Lower leg skin (tissue), 4 donors: ENCODE measurements around the gene LINS1. TPM values are rescaled to one million over a fixed set of nuclear protein-coding genes. Genes with fewer than 3 reads are reported as not detected.

Experiments
- DNase-seq, 2 donors: peaks; one replicate each; pipeline ENCODE4 v3.0.0-alpha.2; 2019; ENCODE audit warnings: low spot score in 2 of 2
- H3K4me3 ChIP-seq: fragments of 200-600 bp; sonication (generic); 2 replicates; pipeline ENCODE4 v1.5.1; 2017; ENCODE audit warnings: mild to moderate bottlenecking, low read depth; ENCODE audit not compliant: poor library complexity, severe bottlenecking
- CTCF ChIP-seq, 3 donors: fragments of 450-650 bp; IDR thresholded peaks; one replicate each; pipeline ENCODE4 v1.5.1; 2016; ENCODE audit warnings: antibody characterized with exemption in 3 of 3, mild to moderate bottlenecking in 3 of 3, moderate library complexity in 2 of 3
- POLR2A ChIP-seq, 2 donors: fragments of 450-650 bp; IDR thresholded peaks; one replicate each; pipeline ENCODE4 v1.6.1; 2016 to 2017; ENCODE audit warnings: antibody characterized with exemption in 2 of 2, mild to moderate bottlenecking in 1 of 2, moderate library complexity in 1 of 2
- WGBS, 2 donors: methylation state at CpG; one replicate each; pipeline ENCODE4 v1.1.5; 2018; 5-methylcytosine and 5-hydroxymethylcytosine counted together
- intact Hi-C: fragments of 100-400 bp; cut with DNase I; formaldehyde crosslinking; loops from one replicate; pipeline ENCODE4 v1.15.0; 2023; ENCODE audit warnings: low total_unique reads
- total RNA-seq, 4 donors: library from RNA; depleted of rRNA; stranded (reverse); fragments of >200 nt; gene quantifications; one replicate each; pipeline ENCODE4 v1.1.0, GENCODE V29; 2016

The LINS1 gene
- total RNA-seq, 4 donors from 2014 or later = 12.5 to 24.9 (median 18.7) TPM

GRCh38 chr15:100572362-100572983 is 29.5 kb downstream of the LINS1 start:
- WGBS, 2 donors = 64% methylated on average over 4 of the region's 4 CpGs
- no peak overlapping the region for H3K4me3 ChIP-seq
- TF ChIP-seq POLR2A (IDR thresholded peaks at IDR 0.05) (no peak), CTCF (IDR thresholded peaks at IDR 0.05) (no peak)
- intact Hi-C loops = no loop called here
- DNase-seq = no peak

- TF ChIP-seq POLR2A (IDR thresholded peaks at IDR 0.05) (no peak), CTCF (IDR thresholded peaks at IDR 0.05) (no peak)
- intact Hi-C loops = no loop called here
- DNase-seq = no peak
- WGBS, 2 donors = 81 to 84% methylated on average over 6 of the region's 6 CpGs
- H3K4me3 ChIP-seq = no peak overlapping the region
Measured at GRCh38 chr15:100571592-100572167, 30.3 kb downstream of the LINS1 start.

- 68 to 77% methylated on average over 4 of the region's 4 CpGs for WGBS, 2 donors
- H3K4me3 ChIP-seq = no peak overlapping the region
- no peak for DNase-seq
- TF ChIP-seq CTCF (IDR thresholded peaks at IDR 0.05) (no peak), POLR2A (IDR thresholded peaks at IDR 0.05) (no peak)
- intact Hi-C loops = no loop called here
Measured at GRCh38 chr15:100570735-100571313, 31.2 kb downstream of the LINS1 start.

- DNase-seq = no peak
- 91 to 97% methylated on average over 3 of the region's 3 CpGs for WGBS, 2 donors
- no peak overlapping the region for H3K4me3 ChIP-seq
- TF ChIP-seq POLR2A (IDR thresholded peaks at IDR 0.05) (no peak), CTCF (IDR thresholded peaks at IDR 0.05) (no peak)
- intact Hi-C loops = no loop called here
Measured at GRCh38 chr15:100570275-100570674, 31.7 kb downstream of the LINS1 start.

GRCh38 chr15:100569391-100569790 is 32.6 kb downstream of the LINS1 start:
- TF ChIP-seq CTCF (IDR thresholded peaks at IDR 0.05) = no peak
- TF ChIP-seq POLR2A (IDR thresholded peaks at IDR 0.05) = no peak
- no peak for DNase-seq
- WGBS, 2 donors = 81% methylated on average over 8 of the region's 8 CpGs
- intact Hi-C loops = loop anchor here (5.0 kb wide), 1 partner anchor 217 kb away; no protein-coding TSS in a partner anchor
- H3K4me3 ChIP-seq = no peak overlapping the region
